ENCODE measurements around the gene KIF16B.

KIF16B gene

GRCh38 chr20:16617056-16617455 lies 43.8 kb upstream of the KIF16B start:
- no peak for TF ChIP-seq CTCF (IDR thresholded peaks at IDR 0.05; ENCODE audit: extremely low read depth, insufficient read depth, missing control alignments)
- DNase-seq (ENCODE audit: low spot score), result no peak
- in situ Hi-C loops (cut with MboI; ENCODE audit: low pct_unique_long_range_greater_than_20kb, low sequenced_read_pairs, unreplicated experiment), result no loop called here

GRCh38 chr20:16616317-16616716 lies 43.1 kb upstream of the KIF16B start:
- no peak for DNase-seq (ENCODE audit: low spot score)
- in situ Hi-C loops (cut with MboI; ENCODE audit: low pct_unique_long_range_greater_than_20kb, low sequenced_read_pairs, unreplicated experiment), result no loop called here
- no peak for TF ChIP-seq CTCF (IDR thresholded peaks at IDR 0.05; ENCODE audit: extremely low read depth, insufficient read depth, missing control alignments)

GRCh38 chr20:16615199-16615598 lies 42.0 kb upstream of the KIF16B start:
- in situ Hi-C loops (cut with MboI; ENCODE audit: low pct_unique_long_range_greater_than_20kb, low sequenced_read_pairs, unreplicated experiment), result no loop called here
- TF ChIP-seq CTCF (IDR thresholded peaks at IDR 0.05; ENCODE audit: extremely low read depth, insufficient read depth, missing control alignments), result no peak
- no peak for DNase-seq (ENCODE audit: low spot score)

GRCh38 chr20:16613954-16614353 lies 40.7 kb upstream of the KIF16B start:
- no peak for TF ChIP-seq CTCF (IDR thresholded peaks at IDR 0.05; ENCODE audit: extremely low read depth, insufficient read depth, missing control alignments)
- DNase-seq (ENCODE audit: low spot score), result no peak
- in situ Hi-C loops (cut with MboI; ENCODE audit: low pct_unique_long_range_greater_than_20kb, low sequenced_read_pairs, unreplicated experiment), result no loop called here

GRCh38 chr20:16612706-16613105 lies 39.5 kb upstream of the KIF16B start:
- in situ Hi-C loops (cut with MboI; ENCODE audit: low pct_unique_long_range_greater_than_20kb, low sequenced_read_pairs, unreplicated experiment), result no loop called here
- DNase-seq (ENCODE audit: low spot score), result no peak
- no peak for TF ChIP-seq CTCF (IDR thresholded peaks at IDR 0.05; ENCODE audit: extremely low read depth, insufficient read depth, missing control alignments)

GRCh38 chr20:16611817-16612216 lies 38.6 kb upstream of the KIF16B start:
- in situ Hi-C loops (cut with MboI; ENCODE audit: low pct_unique_long_range_greater_than_20kb, low sequenced_read_pairs, unreplicated experiment), result no loop called here
- no peak for DNase-seq (ENCODE audit: low spot score)
- TF ChIP-seq CTCF (IDR thresholded peaks at IDR 0.05; ENCODE audit: extremely low read depth, insufficient read depth, missing control alignments), result no peak

GRCh38 chr20:16609066-16609465 lies 35.8 kb upstream of the KIF16B start:
- TF ChIP-seq CTCF (IDR thresholded peaks at IDR 0.05; ENCODE audit: extremely low read depth, insufficient read depth, missing control alignments), result no peak
- no peak for DNase-seq (ENCODE audit: low spot score)
- in situ Hi-C loops (cut with MboI; ENCODE audit: low pct_unique_long_range_greater_than_20kb, low sequenced_read_pairs, unreplicated experiment), result no loop called here

Measured in GM13977 (cell line).